ENCODE measurements around the gene DAP.
A peak's percentile ranks its signal among the peaks of the same experiment; 100 is the strongest.
"Not testable (repeated sequence)": the region's sequence is repeated elsewhere in the genome, so short reads cannot be mapped to it uniquely, and the experiment has no call there.

The DAP gene

GRCh38 chr5:10735569-10736276 lies 25.3 kb downstream of the DAP start:
- DNase-seq (ENCODE audit: low read depth in 2 of 3, low spot score in 1 of 3) = no peak

GRCh38 chr5:10734832-10735523 lies 26.1 kb downstream of the DAP start:
- no peak for DNase-seq (ENCODE audit: low read depth in 2 of 3, low spot score in 1 of 3)

GRCh38 chr5:10734037-10734709 lies 26.9 kb downstream of the DAP start:
- no peak for DNase-seq (ENCODE audit: low read depth in 2 of 3, low spot score in 1 of 3)

GRCh38 chr5:10733426-10733825 lies 27.6 kb downstream of the DAP start:
- no peak for DNase-seq (ENCODE audit: low read depth in 2 of 3, low spot score in 1 of 3)

GRCh38 chr5:10731913-10732312 lies 29.1 kb downstream of the DAP start:
- no peak for DNase-seq (ENCODE audit: low read depth in 2 of 3, low spot score in 1 of 3)

- DNase-seq (ENCODE audit: low read depth in 2 of 3, low spot score in 1 of 3) = no peak
Measured at GRCh38 chr5:10730043-10730351, 31.0 kb downstream of the DAP start.

GRCh38 chr5:10729320-10730042 lies 31.6 kb downstream of the DAP start:
- DNase-seq (ENCODE audit: low read depth in 2 of 3, low spot score in 1 of 3) = no peak

- no peak for DNase-seq (ENCODE audit: low read depth in 2 of 3, low spot score in 1 of 3)
Measured at GRCh38 chr5:10728679-10729078, 32.4 kb downstream of the DAP start.

- no peak for DNase-seq (ENCODE audit: low read depth in 2 of 3, low spot score in 1 of 3)
Measured at GRCh38 chr5:10727861-10728260, 33.2 kb downstream of the DAP start.

GRCh38 chr5:10726913-10727517 lies 34.0 kb downstream of the DAP start:
- DNase-seq (ENCODE audit: low read depth in 2 of 3, low spot score in 1 of 3) = peak in 1 of 3 donors; percentile 16

- DNase-seq (ENCODE audit: low read depth in 2 of 3, low spot score in 1 of 3) = no peak
Measured at GRCh38 chr5:10726179-10726912, 34.7 kb downstream of the DAP start.

GRCh38 chr5:10725636-10726035 lies 35.4 kb downstream of the DAP start:
- no peak for DNase-seq (ENCODE audit: low read depth in 2 of 3, low spot score in 1 of 3)

GRCh38 chr5:10724781-10725507 lies 36.1 kb downstream of the DAP start:
- no peak for DNase-seq (ENCODE audit: low read depth in 2 of 3, low spot score in 1 of 3)

- no peak for DNase-seq (ENCODE audit: low read depth in 2 of 3, low spot score in 1 of 3)
Measured at GRCh38 chr5:10723514-10723913, 37.5 kb downstream of the DAP start.

GRCh38 chr5:10720766-10721165 lies 40.3 kb downstream of the DAP start:
- not testable (repeated sequence) for DNase-seq (ENCODE audit: low read depth in 2 of 3, low spot score in 1 of 3)

- no peak for DNase-seq (ENCODE audit: low read depth in 2 of 3, low spot score in 1 of 3)
Measured at GRCh38 chr5:10719965-10720364, 41.1 kb downstream of the DAP start.

- DNase-seq (ENCODE audit: low read depth in 2 of 3, low spot score in 1 of 3) = not testable (repeated sequence)
Measured at GRCh38 chr5:10718617-10719016, 42.4 kb downstream of the DAP start.

GRCh38 chr5:10716825-10717224 lies 44.2 kb downstream of the DAP start:
- DNase-seq (ENCODE audit: low read depth in 2 of 3, low spot score in 1 of 3) = not testable (repeated sequence)

- no peak for DNase-seq (ENCODE audit: low read depth in 2 of 3, low spot score in 1 of 3)
Measured at GRCh38 chr5:10715605-10716290, 45.3 kb downstream of the DAP start.
